Measurements from ENCODE around the gene HIVEP1.
A peak's percentile ranks its signal among the peaks of the same experiment; 100 is the strongest.

Gene HIVEP1

DNA sequence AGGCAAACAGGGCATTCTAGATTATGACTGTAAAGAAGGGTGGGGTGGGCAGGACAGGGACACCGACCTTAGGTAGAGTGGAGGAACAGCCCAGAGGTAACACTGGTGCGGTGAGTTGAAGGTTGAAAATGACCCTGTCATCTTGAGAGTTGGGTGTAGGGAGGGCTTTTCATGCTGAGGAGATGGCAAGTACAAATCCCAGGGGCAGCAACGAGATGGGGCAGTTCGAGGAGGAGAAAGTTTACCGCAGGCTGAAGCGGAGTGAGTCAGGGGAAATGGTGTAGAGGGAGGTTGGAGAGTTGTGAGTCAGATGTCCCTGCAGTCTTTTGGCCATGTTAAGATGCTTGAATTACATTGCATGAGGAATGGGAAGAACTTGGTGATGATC is 101.1 kb downstream of the HIVEP1 start:
- in situ Hi-C loops (cut with MboI; ENCODE audit: low sequenced_read_pairs, unreplicated experiment): no loop called here
- no peak for TF ChIP-seq CTCF (IDR thresholded peaks at IDR 0.05; ENCODE audit: borderline replicate concordance, control extremely low read depth, extremely low read depth, insufficient read depth, missing control alignments)
- peak; percentile 47 for DNase-seq (ENCODE audit: low spot score)

- in situ Hi-C loops (cut with MboI; ENCODE audit: low sequenced_read_pairs, unreplicated experiment): no loop called here
- DNase-seq (ENCODE audit: low spot score): peak; percentile 46
- TF ChIP-seq CTCF (IDR thresholded peaks at IDR 0.05; ENCODE audit: borderline replicate concordance, control extremely low read depth, extremely low read depth, insufficient read depth, missing control alignments): no peak
These were observed 102.0 kb downstream of the HIVEP1 start for GRCh38 chr6:12114055-12114503.

DNA sequence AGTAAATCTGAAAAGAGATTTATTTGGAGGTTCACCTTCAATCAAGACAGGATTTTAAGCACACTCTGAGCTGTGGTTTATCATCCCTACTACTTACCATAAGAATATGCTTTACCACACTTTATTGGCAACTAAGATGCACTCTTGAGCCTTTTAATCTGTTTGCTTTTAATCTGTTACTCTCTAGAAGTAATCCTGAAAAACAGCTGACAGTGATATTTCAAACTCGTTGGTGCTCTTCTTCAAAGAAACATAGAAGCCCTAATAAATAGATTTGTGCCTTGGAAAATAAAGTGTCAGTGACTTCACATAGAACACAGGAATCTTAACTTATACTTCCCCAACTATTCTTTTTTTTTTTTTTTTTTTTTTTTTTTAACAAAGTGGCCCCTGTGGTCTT is 102.9 kb downstream of the HIVEP1 start:
- DNase-seq (ENCODE audit: low spot score): no peak
- TF ChIP-seq CTCF (IDR thresholded peaks at IDR 0.05; ENCODE audit: borderline replicate concordance, control extremely low read depth, extremely low read depth, insufficient read depth, missing control alignments): no peak
- in situ Hi-C loops (cut with MboI; ENCODE audit: low sequenced_read_pairs, unreplicated experiment): no loop called here

GRCh38 chr6:12115492-12115891 is 103.4 kb downstream of the HIVEP1 start:
- in situ Hi-C loops (cut with MboI; ENCODE audit: low sequenced_read_pairs, unreplicated experiment): no loop called here
- no peak for DNase-seq (ENCODE audit: low spot score)
- no peak for TF ChIP-seq CTCF (IDR thresholded peaks at IDR 0.05; ENCODE audit: borderline replicate concordance, control extremely low read depth, extremely low read depth, insufficient read depth, missing control alignments)

DNA sequence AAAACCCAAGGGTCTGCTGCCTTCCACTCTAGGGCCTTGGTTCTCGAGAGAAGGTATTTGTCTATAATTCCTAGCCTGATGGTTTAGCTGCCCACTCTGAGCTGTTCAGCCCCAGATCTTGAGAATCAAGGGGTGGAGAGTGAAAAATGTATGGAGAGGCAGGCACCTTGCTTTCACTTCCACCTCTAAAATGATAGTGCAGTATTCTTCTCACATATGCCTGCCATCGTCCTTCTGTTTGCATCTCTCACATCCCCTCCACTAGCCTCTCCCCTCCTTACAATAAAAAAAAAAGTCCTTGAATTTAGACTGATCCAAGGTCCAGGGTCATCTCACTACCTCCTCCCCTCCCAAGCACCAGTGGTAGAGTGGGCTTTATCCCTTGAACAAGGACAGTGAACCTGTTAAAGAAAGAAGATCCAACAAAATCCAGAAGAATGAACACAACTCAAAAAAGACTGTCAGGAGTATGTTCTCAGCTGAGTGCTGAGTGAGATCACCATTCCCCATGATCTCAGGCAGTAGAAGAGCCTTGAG is 104.2 kb downstream of the HIVEP1 start:
- no peak for TF ChIP-seq CTCF (IDR thresholded peaks at IDR 0.05; ENCODE audit: borderline replicate concordance, control extremely low read depth, extremely low read depth, insufficient read depth, missing control alignments)
- in situ Hi-C loops (cut with MboI; ENCODE audit: low sequenced_read_pairs, unreplicated experiment): no loop called here
- DNase-seq (ENCODE audit: low spot score): no peak

DNA sequence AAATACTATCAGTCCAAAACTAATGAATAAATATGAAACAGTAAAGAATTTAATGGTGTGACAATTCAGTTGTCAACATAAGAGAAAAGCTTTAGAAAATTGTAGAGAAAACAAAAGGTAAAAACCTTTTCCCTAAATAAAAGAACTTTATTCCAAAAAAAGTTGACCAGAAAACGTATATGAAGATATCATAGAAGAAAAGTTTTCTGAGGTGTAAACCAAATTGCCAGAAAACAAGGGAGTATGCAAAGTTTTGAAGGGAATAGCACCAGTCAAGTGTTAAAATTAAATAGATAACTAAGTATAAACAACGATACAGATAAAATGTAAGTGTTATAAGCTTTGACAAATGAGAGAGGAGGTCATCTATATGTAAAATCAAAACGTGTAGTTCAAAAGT is 104.9 kb downstream of the HIVEP1 start:
- TF ChIP-seq CTCF (IDR thresholded peaks at IDR 0.05; ENCODE audit: borderline replicate concordance, control extremely low read depth, extremely low read depth, insufficient read depth, missing control alignments): no peak
- DNase-seq (ENCODE audit: low spot score): no peak
- in situ Hi-C loops (cut with MboI; ENCODE audit: low sequenced_read_pairs, unreplicated experiment): no loop called here

DNA sequence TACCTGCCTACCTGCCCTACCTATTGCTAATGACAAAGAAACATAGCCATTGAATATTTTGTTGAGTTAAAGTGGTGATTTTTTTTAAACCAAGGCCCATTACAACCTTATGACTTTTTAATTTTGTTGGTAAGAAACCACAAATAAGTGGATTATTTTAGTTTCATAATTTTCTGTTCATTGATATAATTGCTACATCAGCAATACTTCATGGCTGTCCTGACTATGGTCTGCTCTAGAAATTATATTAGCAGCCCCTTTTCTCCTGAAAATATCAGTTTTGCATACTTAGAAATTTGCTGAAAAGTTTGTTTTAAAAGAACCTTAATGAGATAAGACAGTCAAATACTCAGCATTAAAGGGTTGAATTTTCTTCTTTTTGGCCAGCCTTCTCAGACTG is 106.5 kb downstream of the HIVEP1 start:
- no peak for TF ChIP-seq CTCF (IDR thresholded peaks at IDR 0.05; ENCODE audit: borderline replicate concordance, control extremely low read depth, extremely low read depth, insufficient read depth, missing control alignments)
- no peak for DNase-seq (ENCODE audit: low spot score)
- in situ Hi-C loops (cut with MboI; ENCODE audit: low sequenced_read_pairs, unreplicated experiment): no loop called here
